GM19043 (cell line): ENCODE measurements around the gene TUFM.
"Not testable (repeated sequence)": the region's sequence is repeated elsewhere in the genome, so short reads cannot be mapped to it uniquely, and the experiment has no call there.

Experiments
- ATAC-seq: cut with Tn5 transposase; IDR thresholded peaks from one replicate; pipeline ENCODE4 v1.9.1; 2021; ENCODE audit warnings: low read depth; ENCODE audit not compliant: unreplicated experiment

The TUFM gene

DNA sequence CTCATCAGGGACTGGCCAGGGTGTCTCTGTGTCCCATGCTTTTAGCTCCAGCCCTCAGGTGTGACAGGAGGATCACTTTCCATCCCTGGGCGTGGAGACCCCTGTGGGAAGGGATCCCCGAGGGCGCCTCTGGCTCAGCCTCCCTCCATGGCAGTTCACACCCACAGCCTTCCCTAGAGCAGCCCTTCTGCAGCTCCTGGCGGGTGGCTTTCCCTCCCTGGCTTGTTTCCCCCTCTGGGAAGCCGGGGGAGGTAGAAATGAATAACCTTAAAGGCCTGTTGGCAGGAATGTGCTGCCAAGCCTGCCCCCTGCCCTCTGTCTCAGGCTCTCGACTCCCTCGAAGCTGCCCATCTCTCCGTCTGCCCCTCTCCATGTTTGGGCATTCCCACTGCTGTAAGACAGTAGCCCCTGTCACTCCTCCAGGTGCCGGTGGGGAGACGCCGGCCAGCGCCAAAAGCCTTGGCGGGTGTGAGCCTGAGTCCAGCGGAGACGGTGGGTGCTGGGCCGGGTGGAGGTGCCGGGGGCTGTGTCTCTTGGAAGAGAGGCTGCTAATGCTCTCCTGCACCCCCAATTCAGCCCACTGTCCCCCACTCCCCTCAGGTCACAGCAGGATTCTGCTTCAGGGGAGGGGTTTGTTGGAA is 30.0 kb upstream of the TUFM start:
- no peak for ATAC-seq

DNA sequence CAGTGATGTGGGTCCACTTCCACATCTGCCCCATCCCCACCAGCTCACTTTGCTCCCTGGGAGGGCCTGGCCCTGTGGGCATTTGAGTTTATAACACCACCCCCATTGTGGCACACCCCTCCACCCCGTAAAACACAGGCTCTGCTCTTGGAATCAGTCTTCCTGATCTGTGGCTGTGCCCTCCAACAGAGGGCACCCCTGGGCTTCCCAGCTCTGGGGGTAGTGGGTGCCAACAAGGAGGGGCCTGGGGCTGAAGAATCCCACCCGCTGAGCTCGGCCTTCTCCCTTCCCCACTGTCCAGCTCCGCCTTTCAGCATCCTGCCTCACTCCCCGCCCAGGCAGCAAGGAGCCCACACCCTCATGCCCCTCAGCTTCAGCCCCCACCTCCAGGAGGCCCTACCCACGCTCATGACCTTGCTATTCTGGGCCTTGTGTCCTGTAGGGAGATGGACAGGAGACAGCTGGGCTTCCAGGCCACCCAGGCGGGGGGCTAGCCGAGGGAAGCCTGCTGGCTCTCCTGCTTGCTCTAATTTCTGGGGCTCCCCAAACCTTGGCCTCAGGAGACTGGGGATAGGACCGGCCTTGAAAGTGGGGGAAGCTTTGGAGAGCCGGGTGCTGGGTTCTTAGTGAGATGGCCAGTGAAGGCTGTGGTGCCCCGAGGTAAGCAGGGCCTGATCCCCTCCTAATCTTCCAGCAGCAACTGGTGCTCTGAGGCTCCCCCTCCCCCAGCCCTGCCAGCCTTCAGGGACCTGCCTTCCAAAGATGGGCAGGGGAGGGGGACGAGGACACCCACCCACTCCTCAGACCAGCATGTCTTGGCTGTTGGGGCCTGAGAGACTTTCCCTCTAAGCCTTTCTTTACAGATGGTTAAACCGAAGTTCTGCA is 29.2 kb upstream of the TUFM start:
- no peak for ATAC-seq

DNA sequence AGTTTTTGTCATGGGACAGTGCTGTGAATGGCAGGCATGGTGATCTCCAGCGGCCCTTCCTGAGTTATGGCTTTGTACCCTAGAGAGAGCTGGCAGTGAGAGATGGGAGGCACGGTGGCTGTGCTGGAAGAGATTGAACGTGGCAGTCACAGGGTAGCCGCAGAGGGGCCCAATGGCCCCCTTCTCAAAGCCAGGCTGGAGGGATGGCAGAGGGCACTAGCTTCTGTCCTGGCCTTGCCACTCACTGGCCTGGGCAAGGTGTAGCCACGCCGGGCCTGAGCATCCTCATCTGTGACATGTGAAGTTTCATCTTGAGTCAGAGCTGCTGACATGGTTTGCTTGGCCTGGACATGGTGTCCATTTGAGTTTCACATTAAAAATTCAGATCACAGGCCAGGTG is 28.3 kb upstream of the TUFM start:
- no peak for ATAC-seq

DNA sequence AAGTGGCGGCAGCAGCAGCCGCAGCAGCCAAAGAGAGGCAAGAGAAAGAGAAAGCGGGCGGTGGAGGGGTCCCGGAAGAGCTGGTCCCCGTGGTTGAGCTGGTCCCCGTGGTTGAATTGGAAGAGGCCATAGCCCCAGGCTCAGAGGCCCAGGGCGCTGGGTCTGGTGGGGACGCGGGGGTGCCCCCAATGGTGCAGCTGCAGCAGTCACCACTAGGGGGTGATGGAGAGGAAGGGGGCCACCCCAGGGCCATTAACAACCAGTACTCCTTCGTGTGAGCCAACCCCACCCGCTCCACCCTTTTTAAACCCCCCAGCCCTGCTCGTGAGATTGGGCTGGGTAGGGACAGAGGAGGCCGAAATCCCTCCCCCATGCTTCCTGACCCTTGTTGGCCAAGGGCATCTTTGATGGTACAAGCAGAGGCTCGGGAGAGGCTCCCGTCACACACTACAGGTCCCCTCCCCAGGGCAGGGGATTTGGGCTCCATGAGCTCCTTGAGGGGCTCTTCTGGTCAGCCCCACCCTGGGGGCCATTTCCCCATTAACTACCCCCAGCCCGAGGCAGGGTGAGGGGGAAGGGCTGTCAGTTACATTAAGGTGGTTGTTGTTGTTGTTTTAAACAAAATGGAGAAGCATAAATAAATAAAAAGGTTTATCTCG is 27.5 kb upstream of the TUFM start:
- no peak for ATAC-seq

DNA sequence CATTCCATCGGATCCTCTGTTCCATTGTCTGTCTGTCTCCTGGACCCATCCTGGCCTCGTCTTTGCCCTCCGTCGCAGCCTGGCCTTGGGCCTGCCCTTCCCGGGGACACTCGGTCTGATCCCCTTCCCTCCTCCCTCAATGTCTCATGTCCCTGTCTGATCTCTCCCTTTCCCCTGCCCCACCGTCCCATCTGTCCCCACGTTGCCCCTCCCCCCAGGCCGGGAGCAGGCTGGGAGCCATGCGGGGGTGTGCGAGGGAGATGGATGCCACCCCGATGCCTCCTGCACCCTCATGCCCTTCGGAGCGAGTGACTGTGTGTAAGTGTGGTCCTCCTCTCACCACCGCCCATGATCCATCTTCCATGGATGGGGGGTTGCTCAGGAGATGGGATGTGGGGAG is 26.8 kb upstream of the TUFM start:
- no peak for ATAC-seq

DNA sequence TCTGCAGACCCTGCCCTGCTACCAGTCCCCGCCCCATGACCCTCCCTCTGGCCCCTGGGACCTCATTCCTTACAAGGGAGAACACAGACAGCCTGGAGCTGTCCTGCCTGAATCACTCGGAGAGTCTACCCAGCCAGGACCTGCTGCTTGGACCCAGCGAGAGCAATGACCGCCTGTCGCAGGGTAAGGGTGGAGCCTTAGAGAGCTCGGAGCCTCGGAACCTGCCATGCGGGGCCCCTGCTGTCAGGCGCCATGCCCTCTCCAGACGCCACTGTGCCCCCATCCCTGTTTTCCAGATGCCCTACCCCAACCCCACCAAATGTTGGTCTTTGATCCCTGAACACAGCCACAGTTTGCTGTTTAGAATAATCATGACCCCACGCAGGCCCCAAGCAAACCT is 23.1 kb upstream of the TUFM start:
- no peak for ATAC-seq

DNA sequence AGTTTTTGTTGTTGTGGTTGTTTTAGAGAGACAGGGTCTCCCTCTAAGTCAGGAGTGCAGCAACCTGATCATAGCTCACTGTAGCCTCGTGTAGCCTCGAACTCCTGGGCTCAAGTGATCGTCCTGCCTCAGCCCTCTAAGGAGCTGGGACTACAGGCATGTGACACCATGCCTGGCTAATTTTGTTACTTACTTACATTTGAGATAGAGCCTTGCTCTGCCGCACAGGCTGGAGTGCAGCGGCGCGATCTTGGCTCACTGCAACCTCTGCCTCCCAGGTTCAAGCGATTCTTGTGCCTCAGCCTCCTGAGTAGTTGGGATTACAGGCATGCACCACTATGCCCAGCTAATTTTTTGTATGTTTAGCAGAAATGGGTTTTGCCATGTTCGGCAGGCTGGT is 21.5 kb upstream of the TUFM start:
- not testable (repeated sequence) for ATAC-seq

DNA sequence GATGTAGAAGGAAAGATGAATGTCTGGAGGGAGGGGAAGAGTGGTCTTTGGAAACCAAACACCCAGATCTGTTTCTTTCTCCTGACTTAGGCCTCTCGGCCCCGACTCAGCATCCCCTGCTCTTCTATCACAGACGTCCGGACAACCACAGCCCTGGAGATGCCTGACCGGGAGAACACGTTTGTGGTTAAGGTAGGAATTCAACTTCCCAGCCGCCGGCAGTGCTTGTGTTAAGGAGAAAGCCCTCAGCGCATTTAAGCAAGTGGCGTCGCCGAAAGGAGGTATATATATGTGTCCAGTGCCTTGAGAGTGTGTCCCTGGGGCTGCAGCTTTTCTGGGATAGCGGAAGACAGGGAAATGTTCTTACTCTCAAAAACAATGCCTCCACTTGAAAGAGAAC is 21.1 kb upstream of the TUFM start:
- no peak for ATAC-seq

DNA sequence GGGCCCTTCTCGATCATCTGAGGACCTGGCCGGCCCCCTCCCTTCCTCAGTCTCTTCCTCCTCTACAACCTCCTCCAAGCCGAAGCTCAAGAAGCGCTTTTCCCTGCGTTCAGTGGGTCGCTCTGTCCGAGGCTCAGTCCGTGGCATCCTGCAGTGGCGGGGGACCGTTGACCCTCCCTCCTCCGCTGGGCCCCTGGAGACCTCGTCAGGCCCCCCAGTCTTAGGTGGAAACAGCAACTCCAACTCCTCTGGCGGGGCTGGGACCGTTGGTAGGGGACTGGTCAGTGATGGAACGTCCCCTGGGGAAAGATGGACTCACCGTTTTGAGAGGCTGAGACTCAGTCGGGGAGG is 20.3 kb upstream of the TUFM start:
- ATAC-seq, result no peak

DNA sequence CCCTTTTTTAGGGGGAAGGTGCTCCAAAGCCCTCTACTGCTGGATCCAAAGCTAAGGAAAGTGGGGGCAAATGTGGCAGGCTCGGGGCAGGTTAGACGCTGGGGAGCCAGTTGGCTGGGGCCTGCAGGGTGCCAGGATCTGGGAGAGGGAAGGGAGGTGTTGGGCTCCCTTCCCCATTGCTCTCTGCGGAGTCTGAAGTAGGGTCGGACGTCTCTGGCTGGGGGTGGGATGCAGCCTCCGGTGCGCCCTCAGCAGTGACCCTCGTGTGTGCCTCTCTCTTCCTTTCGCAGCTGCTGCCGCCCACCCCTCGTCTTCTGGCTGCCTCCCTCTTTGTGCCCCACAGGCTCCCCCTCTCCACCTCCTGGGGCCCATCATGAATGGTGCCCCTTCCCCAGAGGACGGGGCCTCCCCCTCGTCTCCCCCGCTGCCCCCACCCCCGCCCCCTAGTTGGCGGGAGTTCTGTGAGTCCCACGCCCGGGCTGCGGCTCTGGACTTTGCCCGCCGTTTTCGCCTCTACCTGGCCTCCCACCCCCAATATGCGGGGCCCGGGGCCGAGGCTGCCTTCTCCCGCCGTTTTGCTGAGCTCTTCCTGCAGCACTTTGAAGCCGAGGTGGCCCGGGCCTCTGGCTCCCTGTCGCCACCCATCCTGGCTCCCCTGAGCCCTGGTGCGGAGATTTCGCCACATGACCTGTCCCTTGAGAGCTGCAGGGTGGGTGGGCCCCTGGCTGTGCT is 19.7 kb upstream of the TUFM start:
- no peak for ATAC-seq

DNA sequence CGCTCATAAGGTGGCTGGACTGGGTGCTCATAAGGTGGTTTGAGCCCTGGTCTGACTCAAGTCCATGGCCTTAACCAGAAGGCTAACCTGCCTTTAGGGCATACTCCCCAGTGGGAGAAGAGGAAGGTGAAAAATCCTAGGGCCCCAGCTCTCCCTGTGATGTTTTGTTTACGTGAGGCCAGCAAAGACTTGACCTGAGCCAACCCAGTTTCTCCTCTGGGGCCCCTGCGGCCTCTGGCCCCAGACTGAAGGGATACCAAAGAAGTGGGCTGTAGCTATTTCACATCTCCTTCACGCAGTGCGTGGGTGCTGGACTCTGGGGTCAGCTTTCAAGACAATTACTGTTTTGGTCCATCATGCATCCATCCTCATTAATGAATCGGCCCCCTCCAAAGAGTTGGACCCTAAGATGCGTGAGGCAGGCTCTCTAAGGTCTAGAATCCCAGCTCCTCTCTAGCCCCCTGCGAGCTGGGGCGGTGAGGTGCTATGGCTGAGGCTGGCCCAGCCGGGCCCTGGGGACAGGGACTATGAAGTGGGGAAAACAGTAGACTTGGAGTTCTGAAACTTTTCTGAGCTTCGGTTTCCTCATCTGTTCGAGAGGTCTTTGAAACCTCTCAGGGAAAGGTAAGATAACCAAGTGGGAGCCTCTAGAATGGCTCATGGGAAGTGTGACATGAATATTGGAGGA is 19.0 kb upstream of the TUFM start:
- ATAC-seq, result no peak

DNA sequence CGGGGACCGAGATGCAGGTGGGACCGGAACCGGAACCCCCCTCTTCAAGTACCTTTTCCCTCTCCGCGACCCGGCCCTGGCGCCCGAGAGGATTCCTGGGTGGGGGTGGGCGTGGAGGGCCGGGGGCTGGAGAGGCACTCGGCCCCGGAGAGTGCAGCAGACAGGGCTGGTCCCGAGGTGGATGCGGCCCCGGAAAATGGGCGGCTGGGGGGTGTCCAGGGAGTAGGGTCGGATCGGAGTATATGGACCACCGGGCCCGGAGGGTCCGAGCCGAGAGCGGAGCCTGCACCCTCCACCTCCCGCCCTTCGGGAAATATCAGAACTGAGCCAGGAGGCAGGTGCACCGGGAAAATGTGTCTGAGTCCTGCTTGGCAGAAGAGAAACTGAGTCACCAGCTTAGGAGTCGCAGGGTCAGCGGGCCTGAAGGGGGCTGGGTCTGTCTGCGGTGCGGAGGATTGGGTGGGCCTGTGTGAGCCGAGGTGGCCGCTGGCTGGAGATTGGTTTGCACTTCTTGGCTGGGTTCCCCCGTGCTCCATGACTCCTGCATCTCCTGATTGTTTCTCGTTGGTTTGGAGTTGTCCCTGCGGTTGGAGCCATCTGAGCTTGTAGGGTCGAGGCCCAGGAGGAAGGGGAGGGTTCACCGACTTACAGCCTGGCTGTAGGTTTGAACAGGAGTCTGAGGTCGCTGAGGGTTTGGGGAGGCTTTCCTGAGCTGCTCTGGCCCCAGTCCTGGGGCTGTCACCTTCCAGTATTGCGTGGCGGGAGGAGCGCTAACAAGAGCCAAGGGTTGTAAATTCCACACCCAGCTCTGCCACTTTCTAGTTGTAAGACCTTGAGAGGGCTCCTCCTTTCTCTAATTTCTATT is 18.0 kb upstream of the TUFM start:
- ATAC-seq, result no peak

DNA sequence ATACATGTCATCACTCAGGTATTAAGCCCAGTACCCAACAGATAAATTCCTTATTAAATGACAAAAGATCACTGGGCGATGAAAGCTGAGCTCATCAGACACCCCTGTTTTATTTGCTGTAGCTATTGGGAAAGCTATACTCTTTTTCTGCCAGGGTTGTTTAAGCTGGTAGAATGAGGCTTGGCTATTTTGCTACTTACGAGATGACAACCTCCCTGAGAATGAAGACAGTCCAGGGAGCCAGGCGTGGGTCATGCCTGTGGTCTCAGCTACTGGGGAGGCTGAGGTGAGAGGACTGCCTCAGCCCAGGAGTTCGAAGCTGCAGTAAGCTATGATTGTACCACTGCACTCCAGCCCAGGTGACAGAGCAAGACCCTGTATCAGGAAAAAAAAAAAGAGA is 13.2 kb upstream of the TUFM start:
- no peak for ATAC-seq

DNA sequence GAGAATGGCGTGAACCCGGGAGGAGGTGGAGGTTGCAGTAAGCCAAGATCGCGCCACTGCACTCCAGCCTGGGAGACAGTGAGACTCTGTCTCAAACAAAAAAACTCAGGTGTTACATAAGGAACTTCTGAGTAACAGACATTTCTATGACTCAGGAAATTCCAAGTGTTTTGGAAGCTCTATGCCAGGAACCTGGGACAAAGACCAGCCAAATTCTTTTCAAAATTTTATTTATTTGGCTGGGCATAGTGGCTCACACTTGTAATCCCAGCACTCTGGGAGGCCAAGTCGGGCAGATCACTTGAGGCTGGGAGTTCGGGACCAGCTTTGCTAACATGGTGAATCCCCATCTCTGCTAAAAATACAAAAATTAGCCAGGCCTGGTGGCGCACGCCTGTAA is 12.3 kb upstream of the TUFM start:
- ATAC-seq, result no peak

DNA sequence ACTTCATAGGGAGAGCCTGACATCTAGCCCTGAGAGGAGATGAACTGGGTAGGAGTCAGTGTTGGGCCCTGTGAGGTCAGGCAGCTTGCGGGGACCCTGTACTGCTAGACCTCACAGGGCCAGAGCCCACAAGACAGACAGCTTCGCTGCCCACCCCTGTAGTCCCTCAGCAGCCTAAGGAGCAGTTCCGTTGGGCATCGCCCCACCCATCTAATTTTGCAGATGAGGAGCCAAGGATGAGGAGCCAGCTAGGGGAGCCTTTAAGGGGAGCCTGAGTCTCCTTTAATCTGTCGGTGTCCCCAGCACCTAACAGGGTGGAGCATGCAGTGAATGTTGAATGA is 755 bp upstream of the TUFM start:
- no peak for ATAC-seq

DNA sequence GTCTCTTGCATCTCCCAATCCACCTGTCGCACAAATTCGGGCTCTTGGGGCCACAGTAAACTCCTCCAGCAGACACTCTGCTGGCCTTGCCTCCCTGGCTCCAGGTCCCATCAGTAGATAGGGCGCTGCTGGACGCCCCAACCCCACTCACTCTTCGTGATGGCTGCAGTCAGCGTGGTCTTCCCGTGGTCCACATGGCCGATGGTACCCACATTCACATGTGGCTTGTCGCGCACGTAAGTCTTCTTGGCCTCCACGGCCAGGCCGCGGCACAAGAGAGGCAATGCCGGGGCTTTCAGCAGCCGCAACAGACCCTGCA is 428 bp downstream of the TUFM start:
- ATAC-seq, result no peak

DNA sequence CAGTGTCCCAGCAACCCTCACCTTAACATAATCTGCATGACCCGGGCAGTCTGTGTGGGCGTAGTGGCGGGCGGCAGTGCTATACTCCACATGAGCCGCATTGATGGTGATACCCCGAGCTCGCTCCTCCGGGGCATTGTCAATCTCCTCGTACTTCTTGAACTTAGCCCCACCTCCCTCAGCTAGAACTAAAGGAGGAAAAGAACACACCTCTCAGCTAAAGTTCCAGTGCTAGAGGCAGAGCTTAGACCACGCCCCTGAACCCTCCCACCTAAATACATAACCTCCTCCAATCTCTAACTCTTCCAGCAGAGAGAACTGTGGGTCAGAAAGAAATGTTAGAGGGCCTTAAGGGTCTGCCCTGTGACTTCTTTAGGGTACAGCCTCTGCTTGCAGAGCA is 855 bp downstream of the TUFM start:
- no peak for ATAC-seq

DNA sequence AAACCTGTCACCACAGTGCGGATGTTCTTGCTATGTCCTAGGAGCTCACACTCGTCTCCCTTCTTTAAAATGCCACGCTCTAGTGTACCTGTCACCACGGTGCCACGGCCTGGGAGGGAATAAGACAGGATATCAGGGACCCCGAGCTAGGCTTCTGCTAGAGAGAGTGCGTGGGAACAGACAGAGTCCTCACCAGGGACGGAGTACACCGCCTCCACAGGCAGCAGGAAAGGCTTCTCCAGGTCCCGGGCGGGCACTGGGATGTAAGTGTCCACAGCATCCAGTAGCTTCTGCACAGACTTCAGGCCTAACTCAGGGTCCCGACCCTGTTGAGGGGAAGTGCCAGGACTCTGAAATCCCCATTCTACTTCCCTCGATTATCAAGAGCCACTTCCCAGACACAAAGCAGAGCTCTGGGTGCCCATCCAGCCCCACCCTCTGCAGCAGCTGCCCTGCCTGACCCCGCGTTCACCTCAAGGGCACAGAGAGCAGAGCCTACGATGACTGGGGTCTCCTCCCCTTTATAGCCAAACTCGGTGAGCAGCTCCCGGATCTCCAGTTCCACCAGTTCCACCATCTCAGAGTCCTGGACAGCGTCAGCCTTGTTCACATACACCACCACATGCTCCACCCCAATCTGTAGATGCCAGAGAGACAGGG is 1.8 kb downstream of the TUFM start:
- ATAC-seq, result no peak

DNA sequence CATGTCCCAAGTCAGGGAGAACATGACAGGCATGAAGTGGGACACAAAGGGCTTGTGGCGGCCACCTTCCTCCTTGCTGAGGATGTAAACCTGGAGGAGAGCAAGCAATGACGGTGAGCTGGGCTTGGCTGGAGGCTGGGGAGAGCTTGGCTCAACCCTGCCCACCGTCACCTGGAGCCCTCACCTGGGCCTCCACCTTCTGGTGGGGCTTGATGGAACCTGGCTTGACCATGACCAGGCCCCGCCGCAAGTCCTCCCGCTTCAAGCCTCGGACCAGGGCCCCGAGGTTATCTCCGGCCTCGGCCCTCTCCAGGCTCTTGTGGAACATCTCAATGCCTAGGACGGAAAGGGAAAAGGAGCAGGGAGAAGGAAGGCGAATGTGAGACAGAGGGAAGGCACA is 2.4 kb downstream of the TUFM start:
- no peak for ATAC-seq

DNA sequence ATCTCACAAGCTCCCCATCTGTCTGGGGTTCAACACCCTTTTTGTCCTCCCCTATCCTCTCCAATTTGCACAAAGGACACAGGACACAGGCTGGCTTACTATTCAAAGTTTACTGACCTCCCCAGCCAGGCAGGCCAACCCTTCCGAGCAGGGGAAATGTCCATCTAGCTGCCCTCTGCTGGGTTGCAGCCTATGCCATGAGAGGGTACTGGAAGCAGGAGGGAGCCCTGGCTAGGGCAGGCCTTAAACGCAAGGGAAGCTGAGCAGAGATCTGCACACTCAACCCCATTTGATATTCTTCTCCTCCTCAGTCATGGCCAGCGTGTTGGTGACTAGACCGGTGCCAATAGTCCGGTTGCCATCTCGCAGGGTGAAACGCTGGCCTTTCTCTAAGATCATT is 3.5 kb downstream of the TUFM start:
- ATAC-seq, result no peak
